GM21529 (cell line): Measurements from ENCODE around the gene ACOT7.

Experiments
- ATAC-seq: cut with Tn5 transposase; IDR thresholded peaks from one replicate; pipeline ENCODE4 v1.9.1; 2021; ENCODE audit not compliant: unreplicated experiment

The ACOT7 gene

GRCh38 chr1:6252374-6252710, 141.2 kb downstream of the ACOT7 start:
- no peak for ATAC-seq

DNA sequence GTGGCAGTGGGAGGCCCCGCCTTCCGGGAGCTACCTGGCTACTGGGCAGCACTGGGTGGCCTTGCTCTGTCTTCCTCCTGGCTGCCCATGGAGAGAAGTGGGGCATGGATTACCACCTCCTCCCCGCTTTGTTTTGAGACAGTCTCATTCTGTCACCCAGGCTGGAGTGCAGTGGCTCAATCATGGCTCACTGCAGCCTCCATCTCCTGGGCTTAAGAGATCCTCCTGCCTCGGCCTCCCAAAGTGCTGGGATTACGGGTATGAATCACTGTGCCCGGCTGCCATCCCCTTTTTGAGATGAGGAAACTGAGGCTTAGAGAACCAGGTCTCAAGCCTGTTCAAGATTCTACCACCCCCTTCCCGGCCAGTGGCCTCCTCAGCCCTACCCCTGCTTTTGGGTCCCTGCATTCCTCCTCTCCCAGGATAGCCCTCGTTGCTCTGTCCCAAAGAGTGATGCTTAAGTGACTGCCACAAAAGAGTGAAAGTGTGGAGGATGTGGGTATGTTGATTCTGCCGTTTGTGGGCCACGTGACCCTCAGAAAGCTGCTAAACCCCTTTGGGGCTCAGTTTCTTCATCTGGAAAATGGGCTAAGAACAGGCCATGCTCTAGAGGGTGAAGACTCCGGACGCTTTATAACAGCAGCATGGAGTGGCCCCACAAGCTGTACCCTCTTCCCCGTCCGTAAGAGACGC, 141.7 kb downstream of the ACOT7 start:
- no peak for ATAC-seq

GRCh38 chr1:6251233-6251632, 142.3 kb downstream of the ACOT7 start:
- ATAC-seq, result no peak

GRCh38 chr1:6249739-6250689, 143.6 kb downstream of the ACOT7 start:
- no peak for ATAC-seq

DNA sequence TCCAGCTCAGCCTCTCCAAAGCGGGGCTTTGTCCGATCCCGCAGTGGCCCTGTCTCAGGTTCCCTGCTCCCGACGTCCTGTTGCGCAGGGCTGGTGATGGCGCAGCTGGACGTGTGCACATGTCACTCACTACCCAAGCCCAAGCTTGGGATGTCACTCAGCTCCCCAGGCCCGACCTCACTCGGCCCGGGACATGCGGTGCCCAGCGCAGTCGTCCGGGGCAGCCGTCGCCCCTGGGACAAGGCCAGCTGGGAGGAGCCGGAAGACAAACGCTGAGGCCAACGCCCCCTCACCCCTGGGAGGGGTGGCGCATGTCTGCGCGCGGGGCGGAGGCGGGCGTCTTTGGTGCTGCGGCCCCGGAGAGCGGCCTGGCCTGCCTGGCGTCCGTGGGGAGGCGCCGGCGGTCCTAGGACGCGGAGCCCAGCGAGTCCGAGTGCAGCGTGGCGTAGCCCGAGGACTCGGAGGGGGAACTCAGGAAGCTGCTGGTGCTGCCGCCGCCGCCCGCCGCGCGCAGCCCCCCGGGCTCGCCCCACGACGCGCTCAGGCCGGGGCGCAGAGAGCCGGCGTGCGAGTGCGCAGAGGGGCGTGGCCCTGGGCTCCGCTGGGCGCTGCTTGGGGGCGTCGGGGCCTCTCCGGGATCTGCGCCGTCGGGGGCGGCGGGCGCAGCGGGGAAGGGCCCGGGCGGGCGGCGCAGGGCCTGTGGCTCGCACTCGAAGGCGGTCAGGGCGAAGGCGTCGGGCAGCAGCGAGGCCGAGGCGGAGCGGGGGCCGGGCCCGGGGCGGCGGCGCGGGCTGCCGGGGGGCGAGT, 144.4 kb downstream of the ACOT7 start:
- no peak for ATAC-seq

DNA sequence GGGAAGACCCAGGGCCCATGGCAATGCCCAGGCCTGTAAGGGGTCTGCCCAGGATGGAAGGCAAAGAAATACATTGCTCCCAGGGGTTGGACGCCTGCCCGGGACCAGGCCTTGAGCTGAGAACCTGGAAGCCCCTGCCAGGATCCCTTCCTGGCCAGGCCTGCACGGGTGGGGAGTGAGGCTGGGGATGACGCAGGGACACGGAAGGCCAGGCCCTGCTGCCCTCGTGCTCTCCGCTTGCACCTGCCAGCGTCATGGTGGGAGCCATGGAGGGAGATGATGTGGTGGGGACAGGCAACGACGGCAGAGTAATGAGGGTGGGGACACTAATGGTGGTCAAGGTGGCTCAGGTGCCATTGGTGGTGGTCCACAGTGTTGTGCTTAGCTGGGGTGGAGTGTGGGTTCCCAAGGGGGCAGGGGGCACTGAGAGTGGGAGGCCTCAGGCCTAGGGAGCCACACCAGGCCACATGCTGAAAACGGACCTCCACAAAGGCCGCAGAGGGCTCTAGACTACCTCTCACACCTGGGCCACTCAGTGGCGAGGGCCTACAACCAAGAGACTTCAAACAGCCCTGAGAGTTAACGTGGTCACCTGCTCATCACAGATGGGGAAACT, 145.3 kb downstream of the ACOT7 start:
- ATAC-seq, result no peak

GRCh38 chr1:6247651-6248050, 145.9 kb downstream of the ACOT7 start:
- ATAC-seq, result no peak

- no peak for ATAC-seq
Measured at GRCh38 chr1:6246497-6247467, 146.8 kb downstream of the ACOT7 start.

GRCh38 chr1:6245869-6246496, 147.6 kb downstream of the ACOT7 start:
- no peak for ATAC-seq

DNA sequence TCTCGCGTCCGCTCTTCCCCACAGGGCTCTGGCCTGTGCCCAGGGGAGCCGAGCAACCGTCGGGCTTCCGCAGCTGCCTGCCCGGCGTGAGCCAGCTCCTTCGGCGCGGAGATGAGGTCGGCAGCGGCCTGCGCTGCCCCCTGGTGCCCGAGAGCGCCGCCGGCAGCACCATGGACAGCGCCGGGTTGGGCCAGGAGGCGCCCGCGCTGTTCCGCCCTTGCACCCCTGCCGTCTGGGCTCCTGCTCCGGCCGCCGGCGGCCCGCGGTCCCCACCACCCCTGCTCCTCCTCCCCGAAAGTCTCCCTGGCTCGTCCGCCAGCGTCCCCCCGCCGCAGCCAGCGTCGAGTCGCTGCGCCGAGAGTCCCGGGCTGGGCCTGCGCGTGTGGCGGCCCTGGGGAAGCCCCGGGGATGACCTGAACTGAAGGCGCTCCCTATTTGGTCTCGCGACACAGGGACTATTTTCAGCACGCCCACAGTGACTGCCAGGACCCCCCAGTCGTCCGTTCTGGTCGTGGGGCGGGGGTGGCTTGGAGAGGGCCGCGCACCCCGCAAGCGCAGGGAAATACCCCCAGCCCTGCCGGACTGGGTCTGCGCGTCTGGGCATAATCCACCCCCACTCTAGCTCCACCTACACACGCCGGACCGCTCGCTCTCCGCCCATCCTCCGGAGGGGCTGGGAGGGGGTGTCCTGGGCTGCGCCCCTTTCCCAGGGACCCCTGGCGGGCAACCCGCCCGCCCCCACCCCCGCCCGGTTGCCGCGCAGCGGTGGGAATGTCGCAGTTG, 148.3 kb downstream of the ACOT7 start:
- ATAC-seq, result no peak

- no peak for ATAC-seq
Measured at GRCh38 chr1:6244401-6245049, 149.0 kb downstream of the ACOT7 start.

GRCh38 chr1:6243993-6244392, 149.6 kb downstream of the ACOT7 start, which contains the start of gene HES3:
Gene HES3, plus strand, starts transcription at chr1:6244179. Its CDS starts 187 bp downstream, at chr1:6244366.
- ATAC-seq, result no peak

DNA sequence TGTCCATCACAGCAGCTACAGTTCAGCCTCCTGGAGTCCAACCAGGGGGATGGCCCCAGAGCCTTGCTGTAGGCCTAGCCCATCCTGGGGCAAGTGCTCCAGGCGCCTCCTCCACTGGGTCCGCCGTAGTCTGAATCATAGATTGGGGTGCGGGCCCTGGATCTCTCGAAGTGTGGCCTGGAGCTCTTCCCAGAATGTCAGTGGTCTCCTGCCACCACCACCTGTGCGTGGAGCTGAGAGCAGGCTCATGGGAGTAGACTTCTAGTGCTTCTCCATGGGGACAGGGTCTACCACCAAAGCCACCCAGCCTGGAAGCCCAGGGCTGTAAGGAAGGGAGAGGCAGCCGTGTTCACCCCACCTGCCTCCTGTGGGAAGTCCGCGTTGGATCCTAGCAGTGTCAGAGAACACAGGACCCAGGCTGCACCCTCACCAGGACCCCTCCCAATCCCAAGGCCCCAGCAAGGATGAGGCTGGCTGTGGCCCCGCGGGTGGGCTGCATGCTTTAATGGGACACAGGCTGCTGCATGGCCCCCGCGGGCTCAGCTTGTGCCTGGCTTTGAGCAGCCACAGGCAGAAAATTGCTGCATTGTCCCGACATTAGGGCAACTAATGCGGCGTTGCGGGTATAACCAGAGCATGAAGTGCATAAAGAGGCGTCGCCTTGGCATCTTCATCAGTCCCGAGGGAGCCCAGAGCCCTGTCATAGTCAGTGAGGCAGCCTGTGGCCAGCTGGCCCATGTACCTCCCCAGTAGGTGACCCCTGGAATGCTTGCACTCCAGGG, 150.3 kb downstream of the ACOT7 start:
- ATAC-seq, result no peak

GRCh38 chr1:6241887-6242740, 151.5 kb downstream of the ACOT7 start:
- ATAC-seq, result no peak

DNA sequence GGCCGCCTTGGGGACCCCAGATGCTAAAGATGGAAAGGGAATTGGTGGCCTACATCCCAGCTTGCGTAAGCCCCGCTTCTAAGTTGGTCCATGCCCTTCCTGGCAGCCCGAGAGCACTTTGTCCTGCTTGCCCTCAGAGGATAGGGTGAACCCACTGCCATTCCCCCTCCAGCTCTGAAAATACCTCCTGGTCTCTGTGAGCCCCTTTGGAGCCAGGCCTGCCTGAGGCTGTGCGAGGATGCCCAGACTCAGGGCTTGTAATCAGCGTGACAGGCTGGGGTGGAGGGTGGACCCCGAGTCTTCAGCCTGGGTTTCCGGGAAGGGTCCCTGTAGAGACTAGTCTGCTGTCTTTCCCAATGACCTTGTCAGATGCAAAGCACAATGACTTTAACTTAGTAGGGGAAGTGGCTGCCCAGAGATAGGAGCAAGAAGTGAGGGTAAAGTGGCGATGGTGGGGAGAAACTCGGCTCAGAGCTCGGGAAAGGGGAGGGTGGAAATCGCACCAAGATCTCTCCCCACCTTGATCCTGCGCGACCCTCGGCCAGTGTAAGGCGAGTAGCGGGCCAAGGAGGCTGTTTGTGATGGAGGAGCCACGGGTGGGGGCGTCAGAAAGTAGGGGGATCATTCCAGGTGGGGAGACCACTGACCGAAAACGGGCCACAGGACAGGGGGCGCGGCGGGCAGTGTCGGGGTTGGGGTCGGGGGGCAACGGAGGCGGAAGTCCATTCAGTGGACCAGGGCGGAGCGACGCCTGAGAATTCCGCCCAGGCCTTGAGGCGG, 152.3 kb downstream of the ACOT7 start:
- no peak for ATAC-seq
